HG02840 (cell line): ENCODE measurements around the gene SGTB.
A peak's percentile ranks its signal among the peaks of the same experiment; 100 is the strongest.

Source experiments
- ATAC-seq: cut with Tn5 transposase; IDR thresholded peaks from one replicate; pipeline ENCODE4 v1.9.1; 2021; ENCODE audit warnings: mild to moderate bottlenecking, moderate library complexity, moderate number of reproducible peaks; ENCODE audit not compliant: unreplicated experiment, low FRiP score

The SGTB gene

GRCh38 chr5:65721720-65722574 is at the start of gene SGTB, which contains the start of gene NLN:
Gene SGTB, minus strand, starts transcription at chr5:65722109. Its CDS starts 1,302 bp downstream, at chr5:65720807.
Gene NLN, plus strand, starts transcription at chr5:65722205. Its CDS starts 169 bp downstream, at chr5:65722374.
- ATAC-seq, result peak; percentile 77

DNA sequence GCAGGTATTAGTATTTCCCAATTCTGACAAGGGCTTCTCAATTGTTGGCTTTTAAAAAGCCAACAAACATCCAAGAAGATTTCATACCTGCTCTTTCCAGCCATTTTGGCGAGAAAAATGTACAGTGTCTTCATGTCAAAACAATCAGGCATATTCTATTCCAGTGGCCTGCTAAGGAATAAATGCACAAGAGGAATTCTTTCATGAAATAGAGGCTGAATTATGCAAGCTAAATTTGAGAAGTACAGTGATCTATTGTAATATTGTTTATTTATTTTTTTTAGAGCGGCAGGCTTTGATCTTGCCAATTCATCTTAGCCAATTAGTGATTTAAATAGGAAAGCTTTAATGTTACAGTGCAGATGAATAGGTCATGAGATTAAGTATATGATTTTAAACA is 49.4 kb upstream of the SGTB start:
- no peak for ATAC-seq

- ATAC-seq, result no peak
Measured at GRCh38 chr5:65769539-65769938, 47.6 kb upstream of the SGTB start.

- ATAC-seq, result no peak
Measured at GRCh38 chr5:65768723-65769346, 46.9 kb upstream of the SGTB start.

- ATAC-seq, result no peak
Measured at GRCh38 chr5:65767565-65767964, 45.7 kb upstream of the SGTB start.

DNA sequence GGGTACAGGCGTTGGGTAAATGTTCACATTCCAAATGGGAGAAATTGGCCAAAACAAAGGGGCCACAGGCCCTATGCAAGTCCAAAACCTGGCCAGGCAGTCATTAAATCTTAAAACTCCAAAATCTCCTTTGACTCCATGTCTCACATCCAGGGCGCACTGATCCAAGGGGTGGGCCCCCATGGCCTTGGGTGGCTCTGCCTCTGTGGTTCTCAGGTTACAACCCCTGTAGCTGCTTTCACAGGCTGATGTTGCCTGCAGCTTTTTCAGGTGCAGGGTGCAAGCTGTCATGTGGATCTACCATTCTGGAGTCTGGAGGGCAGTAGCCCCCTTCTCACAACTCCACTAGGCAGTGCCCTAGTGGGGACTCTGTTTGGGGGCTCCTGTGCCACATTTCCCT is 44.9 kb upstream of the SGTB start:
- ATAC-seq, result no peak

DNA sequence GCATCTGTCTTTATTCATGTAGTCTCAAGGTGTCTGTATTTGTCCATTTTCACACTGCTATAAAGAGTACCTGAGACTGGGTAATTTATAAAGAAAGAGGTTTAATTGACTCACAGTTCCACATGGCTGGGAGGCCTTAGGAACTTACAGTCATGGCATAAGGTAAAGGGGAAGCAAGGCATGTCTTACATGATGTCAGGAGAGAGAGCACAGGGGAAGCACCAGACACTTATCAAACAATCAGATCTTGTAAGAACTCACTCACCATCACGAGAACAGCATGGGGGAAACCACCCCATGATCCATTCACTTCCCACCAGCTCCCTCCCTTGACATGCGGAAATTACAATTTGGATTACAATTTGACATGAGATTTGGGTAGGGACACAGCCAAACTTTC is 44.3 kb upstream of the SGTB start:
- ATAC-seq, result no peak

- no peak for ATAC-seq
Measured at GRCh38 chr5:65765582-65765981, 43.7 kb upstream of the SGTB start.

DNA sequence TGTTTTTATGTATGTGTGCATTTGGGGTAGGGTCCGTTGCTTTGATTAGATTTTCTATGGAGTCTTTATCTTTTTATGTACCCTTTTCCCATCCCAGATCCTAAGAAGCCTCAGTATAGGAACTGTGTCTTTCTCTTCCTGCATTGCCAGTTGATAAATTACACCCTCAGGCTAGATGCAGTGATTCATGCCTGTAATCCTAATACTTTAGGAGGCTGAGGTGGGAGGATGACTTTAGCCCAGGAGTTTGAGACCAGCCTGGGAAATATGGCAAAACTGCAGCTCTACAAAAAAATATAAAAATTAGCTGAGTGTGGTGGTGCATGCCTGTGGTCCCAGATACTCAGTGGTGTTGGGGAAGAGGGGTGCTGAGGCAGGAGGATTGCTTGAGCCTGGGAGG is 40.3 kb upstream of the SGTB start:
- no peak for ATAC-seq

DNA sequence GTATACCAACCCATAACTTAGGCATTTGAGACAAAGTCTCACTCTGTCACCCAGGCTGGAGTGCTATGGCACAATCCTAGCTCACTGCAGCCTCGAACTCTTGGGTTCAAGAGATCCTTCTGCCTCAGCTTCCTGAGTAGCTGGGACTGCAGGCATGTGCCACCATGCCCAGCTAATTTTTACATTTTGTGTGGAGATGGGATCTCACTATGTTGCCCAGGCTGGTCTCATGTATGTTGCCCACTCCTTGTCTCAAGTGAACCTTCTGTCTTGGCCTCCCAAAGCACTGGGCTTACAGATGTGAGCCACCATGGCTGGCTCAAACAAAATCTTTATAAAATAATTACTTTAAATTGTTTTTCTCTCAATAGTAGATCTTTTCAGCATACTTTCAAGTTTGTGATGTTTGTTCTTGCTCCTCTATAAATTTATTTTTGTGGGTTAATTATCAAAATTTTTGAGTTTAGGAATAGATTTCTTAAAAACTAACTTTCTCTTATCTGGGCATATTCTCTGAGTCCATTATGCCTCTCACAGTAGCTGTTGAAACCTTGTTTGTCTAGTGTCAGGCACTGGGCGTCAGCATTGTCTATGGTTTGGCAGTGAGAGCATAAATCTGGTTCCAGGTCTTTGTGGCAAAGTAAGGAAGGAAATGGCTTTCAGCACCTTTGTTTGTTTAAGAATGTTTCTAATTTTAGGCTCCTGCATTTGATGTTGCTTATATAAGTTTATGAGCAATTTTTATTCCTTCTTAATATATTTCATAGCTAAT is 38.8 kb upstream of the SGTB start:
- ATAC-seq, result no peak

- no peak for ATAC-seq
Measured at GRCh38 chr5:65758546-65759144, 36.7 kb upstream of the SGTB start.

DNA sequence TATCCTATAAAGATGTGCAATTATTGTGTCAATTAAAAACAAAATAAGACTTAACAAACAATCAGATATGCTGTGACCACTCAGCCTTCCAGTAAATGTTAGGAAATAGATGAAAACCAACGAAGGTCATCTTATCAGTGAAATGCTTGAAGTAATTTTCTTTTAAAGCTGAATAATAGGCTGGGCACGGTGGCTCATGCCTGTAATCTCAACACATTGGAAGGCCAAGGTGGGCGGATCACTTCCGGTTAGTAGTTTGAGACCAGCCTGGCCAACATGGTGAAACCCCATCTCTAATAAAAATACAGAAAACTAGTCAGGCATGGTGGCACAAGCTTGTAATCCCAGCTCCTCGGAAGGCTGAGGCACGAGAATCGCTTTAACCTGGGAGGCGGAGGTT is 31.3 kb upstream of the SGTB start:
- no peak for ATAC-seq

- ATAC-seq, result no peak
Measured at GRCh38 chr5:65750938-65751337, 29.0 kb upstream of the SGTB start.

GRCh38 chr5:65749956-65750355 is 28.0 kb upstream of the SGTB start:
- no peak for ATAC-seq

DNA sequence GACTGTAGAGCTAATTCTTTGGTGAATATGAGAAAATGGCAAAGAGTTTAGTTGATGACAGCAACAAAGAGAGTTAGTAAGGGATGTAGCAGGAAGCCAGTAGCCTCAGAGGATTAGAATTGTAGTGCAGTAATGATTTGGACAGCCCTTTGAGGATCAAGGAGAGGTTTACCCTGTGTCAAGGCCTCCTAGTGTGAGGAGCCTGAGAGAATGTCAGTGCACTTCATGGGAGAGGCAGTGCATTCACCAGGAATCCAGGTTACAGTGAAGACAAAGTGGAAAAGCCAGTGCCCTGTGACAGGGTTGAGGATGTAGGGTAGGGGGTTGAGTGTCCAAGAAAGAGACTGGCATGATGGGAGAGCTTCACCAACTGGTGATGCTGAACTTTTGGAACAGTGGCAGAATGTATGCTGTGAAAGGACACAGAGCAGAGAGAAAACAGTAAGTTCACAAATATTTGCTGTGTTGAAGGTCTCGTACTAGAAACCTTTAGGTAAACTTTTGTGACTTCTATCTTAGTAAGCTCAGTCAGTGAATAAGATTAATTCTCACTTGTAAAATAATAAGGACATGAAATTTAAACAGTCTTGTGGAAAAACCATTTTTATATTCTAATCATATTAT is 27.4 kb upstream of the SGTB start:
- no peak for ATAC-seq

GRCh38 chr5:65742565-65743231 is 20.8 kb upstream of the SGTB start:
- no peak for ATAC-seq

GRCh38 chr5:65739162-65739561 is 17.3 kb upstream of the SGTB start:
- no peak for ATAC-seq

DNA sequence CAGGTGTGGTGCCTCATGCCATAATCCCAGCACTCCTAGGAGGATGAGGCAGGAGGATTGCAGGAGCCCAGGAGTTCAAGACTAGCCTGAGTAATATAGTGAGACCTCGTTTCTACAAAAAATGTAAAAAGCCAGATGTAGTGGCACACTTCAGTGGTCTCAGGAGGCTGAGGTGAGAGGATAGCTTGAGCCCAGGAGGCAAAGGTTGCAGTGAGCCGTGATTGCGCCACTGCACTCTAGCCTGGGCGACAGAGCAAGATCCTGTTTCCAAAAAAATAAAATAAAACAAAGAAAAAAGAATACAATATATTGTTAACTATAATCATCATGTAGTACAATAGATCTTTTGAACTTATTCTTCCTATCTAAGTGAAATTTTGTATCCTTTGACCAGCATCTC is 16.4 kb upstream of the SGTB start:
- no peak for ATAC-seq

GRCh38 chr5:65737842-65738241 is 15.9 kb upstream of the SGTB start:
- ATAC-seq, result no peak

GRCh38 chr5:65736011-65736410 is 14.1 kb upstream of the SGTB start:
- no peak for ATAC-seq
